Tibial artery (tissue), 4 donors: Measurements from ENCODE around the gene PRLR.

Experiments
- DNase-seq, 2 donors: peaks; one replicate each; pipeline ENCODE4 v3.0.0-alpha.2; 2019
- H3K27ac ChIP-seq, 2 donors: fragments of 200-600 bp; sonication (generic) in 1 of 2; 1 replicate in 1 of 2; 2 replicates in 1 of 2; pipeline ENCODE4 v1.5.1; 2018 to 2019; ENCODE audit warnings: mild to moderate bottlenecking in 1 of 2
- H3K27me3 ChIP-seq, 2 donors: fragments of 200-600 bp; sonication (generic) in 1 of 2; one replicate each; pipeline versions ENCODE4 v1.5.1 to v1.6.0; 2016 to 2019
- H3K36me3 ChIP-seq, 3 donors: fragments of 200-600 bp; sonication (generic) in 2 of 3; one replicate each; pipeline ENCODE4 v1.5.1; 2016 to 2019; ENCODE audit warnings: mild to moderate bottlenecking in 2 of 3
- H3K4me1 ChIP-seq, 4 donors: fragments of 200-600 bp; sonication (generic) in 2 of 4; 1 replicate in 3 of 4; 2 replicates in 1 of 4; pipeline ENCODE4 v1.5.1; 2016 to 2019
- H3K4me3 ChIP-seq, 2 donors: fragments of 200-600 bp; sonication (generic) in 1 of 2; 1 replicate in 1 of 2; 2 replicates in 1 of 2; pipeline ENCODE4 v1.5.1; 2018 to 2019; ENCODE audit warnings: mild to moderate bottlenecking in 2 of 2
- H3K9me3 ChIP-seq, 3 donors: fragments of 200-600 bp; sonication (generic) in 1 of 3; one replicate each; pipeline ENCODE4 v1.5.1; 2016 to 2019
- intact Hi-C: fragments of 100-400 bp; cut with DNase I; formaldehyde crosslinking; loops from one replicate; pipeline ENCODE4 v1.15.0; 2023; ENCODE audit warnings: low total_unique reads
- TF ChIP-seq, protein P1 (sequence below), 2 experiments: fragments of 200-600 bp in 1 of 2; fragments of 450-650 bp in 1 of 2; IDR thresholded peaks; one replicate each; pipeline ENCODE4 v1.5.1; 2017 to 2019; ENCODE audit warnings: antibody characterized with exemption in 2 of 2, mild to moderate bottlenecking in 1 of 2, moderate library complexity in 1 of 2

Gene PRLR

DNA sequence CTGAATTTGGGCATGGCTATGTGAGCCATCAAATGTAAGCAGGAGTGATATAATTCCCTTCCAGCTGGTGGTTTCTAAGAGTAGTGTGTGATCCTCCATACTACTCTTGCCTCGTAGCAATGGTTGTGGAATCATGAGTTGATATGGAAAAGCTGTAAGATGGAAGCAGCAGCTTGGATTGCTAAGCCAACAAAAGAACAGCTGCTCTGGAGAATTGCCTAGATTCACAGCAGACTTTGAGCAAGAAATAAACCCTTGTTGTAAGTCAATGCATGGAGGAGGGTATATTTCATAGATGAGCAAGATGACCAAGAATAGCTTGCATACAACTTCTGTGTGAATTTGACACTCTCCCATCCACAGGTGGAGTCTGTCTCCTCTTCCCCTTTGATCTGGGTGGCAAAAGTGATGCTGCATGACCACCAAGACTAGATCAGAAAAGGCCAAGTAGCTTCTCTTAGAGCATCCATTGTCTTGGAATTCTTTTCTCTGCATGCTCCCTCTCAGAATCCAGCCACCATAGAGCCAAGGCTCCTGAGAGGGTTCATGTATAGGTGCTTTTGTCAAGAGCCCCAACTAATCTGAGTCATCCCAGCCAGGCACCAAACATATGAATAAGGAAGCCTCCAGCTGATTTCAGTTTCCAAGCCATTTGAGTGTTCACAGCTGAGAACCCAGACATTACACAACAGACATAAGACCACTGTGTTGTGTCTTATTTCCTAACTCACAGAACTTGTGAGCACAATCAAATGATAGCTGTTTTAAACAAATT lies 79.0 kb downstream of the PRLR start:
- Histone ChIP-seq H3K27me3 (no peaks in the 10 kb centered on the region), H3K4me3 (no peak overlapping the region), H3K36me3 (no peaks in the 10 kb centered on the region), H3K27ac (no peak overlapping the region), H3K9me3 (no peaks in the 10 kb centered on the region), H3K4me1 (no peaks in the 10 kb centered on the region)
- DNase-seq = no peak
- intact Hi-C loops = no loop called here
- TF ChIP-seq, protein P1, sequence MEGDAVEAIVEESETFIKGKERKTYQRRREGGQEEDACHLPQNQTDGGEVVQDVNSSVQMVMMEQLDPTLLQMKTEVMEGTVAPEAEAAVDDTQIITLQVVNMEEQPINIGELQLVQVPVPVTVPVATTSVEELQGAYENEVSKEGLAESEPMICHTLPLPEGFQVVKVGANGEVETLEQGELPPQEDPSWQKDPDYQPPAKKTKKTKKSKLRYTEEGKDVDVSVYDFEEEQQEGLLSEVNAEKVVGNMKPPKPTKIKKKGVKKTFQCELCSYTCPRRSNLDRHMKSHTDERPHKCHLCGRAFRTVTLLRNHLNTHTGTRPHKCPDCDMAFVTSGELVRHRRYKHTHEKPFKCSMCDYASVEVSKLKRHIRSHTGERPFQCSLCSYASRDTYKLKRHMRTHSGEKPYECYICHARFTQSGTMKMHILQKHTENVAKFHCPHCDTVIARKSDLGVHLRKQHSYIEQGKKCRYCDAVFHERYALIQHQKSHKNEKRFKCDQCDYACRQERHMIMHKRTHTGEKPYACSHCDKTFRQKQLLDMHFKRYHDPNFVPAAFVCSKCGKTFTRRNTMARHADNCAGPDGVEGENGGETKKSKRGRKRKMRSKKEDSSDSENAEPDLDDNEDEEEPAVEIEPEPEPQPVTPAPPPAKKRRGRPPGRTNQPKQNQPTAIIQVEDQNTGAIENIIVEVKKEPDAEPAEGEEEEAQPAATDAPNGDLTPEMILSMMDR (IDR thresholded peaks at IDR 0.05) = no peak

DNA sequence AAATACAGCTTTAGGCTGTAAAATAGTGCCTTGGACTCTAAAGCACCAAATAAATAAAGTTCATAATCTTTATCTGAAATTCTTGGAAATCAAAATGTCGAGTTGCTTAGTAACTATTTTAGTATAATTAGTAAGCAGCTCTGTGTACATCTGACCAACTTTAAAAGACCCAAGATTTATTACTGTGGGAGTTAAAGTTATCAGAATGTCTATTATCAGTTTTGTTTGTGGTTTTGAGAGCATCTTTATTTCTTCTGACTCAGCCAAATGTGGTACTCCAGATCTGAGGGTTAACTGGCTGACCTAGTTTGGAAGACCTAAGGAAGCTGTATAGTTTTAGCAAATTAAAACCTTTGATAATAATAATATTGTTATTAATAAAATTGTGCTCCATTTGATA lies 81.2 kb downstream of the PRLR start:
- intact Hi-C loops = no loop called here
- DNase-seq = no peak

GRCh38 chr5:35146406-35146805 lies 83.9 kb downstream of the PRLR start:
- TF ChIP-seq, protein P1 (IDR thresholded peaks at IDR 0.05) = no peak
- intact Hi-C loops = no loop called here
- no peak overlapping the region for H3K4me3 ChIP-seq
- H3K36me3 ChIP-seq = no peaks in the 10 kb centered on the region
- H3K4me1 ChIP-seq = no peaks in the 10 kb centered on the region
- no peak for DNase-seq
- no peaks in the 10 kb centered on the region for H3K9me3 ChIP-seq
- H3K27ac ChIP-seq = no peak overlapping the region
- no peaks in the 10 kb centered on the region for H3K27me3 ChIP-seq

More for the DNA sequence above, 81.2 kb downstream of the PRLR start:
- Histone ChIP-seq H3K4me3 (no peak overlapping the region), H3K9me3 (no peaks in the 10 kb centered on the region), H3K4me1 (no peaks in the 10 kb centered on the region), H3K27ac (no peak overlapping the region), H3K27me3 (no peaks in the 10 kb centered on the region), H3K36me3 (no peaks in the 10 kb centered on the region)
- TF ChIP-seq, protein P1 (IDR thresholded peaks at IDR 0.05) = no peak

DNA sequence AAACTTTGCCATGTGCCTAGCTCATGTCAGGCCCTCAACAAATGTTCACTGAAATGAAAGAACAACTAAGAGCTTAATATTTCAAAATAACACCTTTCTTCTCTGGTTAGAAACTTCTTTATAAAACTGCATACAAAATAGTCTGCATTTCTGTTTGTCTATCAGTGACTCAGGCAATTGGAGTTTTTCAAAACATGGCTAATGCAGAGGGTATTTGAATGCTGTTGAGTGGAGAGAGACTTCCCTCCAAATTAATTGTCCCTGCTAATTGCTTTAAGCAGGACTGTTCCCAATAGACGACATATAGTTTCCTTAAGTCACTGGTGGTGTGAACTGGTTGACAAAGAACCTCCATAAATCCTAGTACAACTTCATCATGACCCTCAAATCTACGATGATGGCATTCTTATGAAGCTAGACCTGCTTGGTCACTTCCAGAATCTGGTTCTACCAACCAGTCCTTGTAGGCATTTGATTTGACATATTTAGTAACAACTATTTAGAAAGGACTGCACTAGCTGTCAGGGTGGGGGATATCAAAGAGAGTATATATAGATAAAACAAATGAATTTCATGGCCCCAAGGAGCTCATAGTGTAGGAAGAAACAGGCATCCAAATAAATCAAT lies 84.5 kb downstream of the PRLR start:
- Histone ChIP-seq H3K27me3 (no peaks in the 10 kb centered on the region), H3K36me3 (no peaks in the 10 kb centered on the region), H3K4me1 (no peaks in the 10 kb centered on the region), H3K27ac (no peak overlapping the region), H3K4me3 (no peak overlapping the region), H3K9me3 (no peaks in the 10 kb centered on the region)
- intact Hi-C loops = no loop called here
- TF ChIP-seq, protein P1 (IDR thresholded peaks at IDR 0.05) = no peak
- no peak for DNase-seq

DNA sequence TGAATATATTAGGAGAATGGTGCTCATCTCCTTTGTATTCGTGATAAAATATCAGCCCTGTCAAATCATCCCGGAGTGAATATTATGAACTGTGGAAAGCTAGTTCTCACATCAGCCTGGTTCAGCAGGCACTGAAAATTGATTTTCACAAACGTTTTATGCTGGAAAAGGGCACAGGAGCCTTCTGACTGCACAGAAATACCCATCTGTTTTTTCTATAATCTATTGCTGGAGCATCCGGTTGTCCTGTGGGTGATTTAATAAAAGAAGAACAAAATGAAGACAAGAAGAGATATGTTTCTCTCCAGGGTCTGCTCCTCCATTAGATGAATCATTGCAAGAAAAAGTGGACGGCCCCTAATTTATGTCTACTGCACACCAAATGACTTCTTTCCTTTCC lies 85.3 kb downstream of the PRLR start:
- Histone ChIP-seq H3K9me3 (no peaks in the 10 kb centered on the region), H3K36me3 (no peaks in the 10 kb centered on the region), H3K4me3 (no peak overlapping the region), H3K4me1 (no peaks in the 10 kb centered on the region), H3K27ac (no peak overlapping the region), H3K27me3 (no peaks in the 10 kb centered on the region)
- intact Hi-C loops = no loop called here
- TF ChIP-seq, protein P1 (IDR thresholded peaks at IDR 0.05) = no peak
- no peak for DNase-seq
